Right kidney (tissue), 1 donor: ENCODE measurements around the gene ASCL1.
A peak's percentile ranks its signal among the peaks of the same experiment; 100 is the strongest.

ENCODE experiments used
- DNase-seq: peaks from one replicate; pipeline ENCODE4 v3.0.0-alpha.2; 2016

ASCL1 gene

DNA sequence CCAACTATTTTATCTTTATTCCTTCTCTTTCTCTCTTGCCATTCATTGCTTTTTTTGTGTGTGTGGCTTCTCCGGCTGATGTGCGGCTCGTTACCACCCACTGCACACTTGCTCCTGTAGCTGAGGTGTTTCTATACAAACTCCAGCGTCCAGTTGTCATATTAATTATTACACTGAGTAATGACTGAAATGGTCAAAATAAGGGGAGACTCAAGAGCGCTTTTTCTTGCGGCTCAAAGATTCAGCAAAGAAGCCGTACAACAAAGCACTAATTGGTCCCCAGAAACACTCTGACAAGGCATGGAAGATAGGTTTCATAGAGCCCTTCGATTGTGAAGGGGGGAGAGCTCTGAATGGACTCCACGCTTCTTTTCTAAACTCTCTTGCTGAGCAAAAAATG is 5.6 kb upstream of the ASCL1 start:
- no peak for DNase-seq

DNA sequence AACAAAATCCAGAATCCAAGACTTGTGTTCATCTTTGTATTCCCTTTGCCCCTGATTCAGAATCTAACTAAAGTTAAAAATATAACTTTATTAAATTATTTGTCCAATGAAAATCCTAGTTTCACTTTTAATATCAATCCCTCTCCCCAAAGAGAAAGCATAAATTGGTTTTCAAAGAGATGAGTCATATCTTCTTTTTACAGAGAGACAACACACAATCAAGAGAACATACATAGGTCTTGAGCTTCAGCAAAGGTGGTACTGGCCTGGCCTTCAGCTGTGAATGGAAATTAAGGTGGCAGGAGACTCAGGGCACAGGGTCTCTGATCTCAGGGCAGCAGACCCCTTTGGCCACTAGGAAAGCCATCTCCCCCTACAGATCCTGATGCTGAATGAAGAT is 4.3 kb upstream of the ASCL1 start:
- DNase-seq, result no peak

DNA sequence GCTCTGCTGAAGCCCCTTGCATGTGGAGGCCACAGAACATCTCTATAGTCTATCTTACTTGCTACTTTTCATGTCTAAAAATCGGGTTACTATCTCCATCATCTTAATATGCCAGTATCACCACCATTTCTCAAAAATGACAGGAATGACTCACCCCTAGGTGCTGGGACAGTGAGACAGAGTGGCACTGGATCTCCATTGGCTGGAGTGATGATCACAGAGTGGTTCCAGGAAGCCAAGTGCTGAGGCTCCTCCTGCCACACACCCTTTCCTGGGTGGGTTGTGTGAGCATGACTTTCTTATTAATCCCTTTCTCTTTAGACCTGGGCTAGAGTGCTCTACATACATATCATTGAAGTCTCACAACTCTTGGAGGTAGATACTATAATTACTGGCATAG is 3.3 kb upstream of the ASCL1 start:
- DNase-seq, result no peak

DNA sequence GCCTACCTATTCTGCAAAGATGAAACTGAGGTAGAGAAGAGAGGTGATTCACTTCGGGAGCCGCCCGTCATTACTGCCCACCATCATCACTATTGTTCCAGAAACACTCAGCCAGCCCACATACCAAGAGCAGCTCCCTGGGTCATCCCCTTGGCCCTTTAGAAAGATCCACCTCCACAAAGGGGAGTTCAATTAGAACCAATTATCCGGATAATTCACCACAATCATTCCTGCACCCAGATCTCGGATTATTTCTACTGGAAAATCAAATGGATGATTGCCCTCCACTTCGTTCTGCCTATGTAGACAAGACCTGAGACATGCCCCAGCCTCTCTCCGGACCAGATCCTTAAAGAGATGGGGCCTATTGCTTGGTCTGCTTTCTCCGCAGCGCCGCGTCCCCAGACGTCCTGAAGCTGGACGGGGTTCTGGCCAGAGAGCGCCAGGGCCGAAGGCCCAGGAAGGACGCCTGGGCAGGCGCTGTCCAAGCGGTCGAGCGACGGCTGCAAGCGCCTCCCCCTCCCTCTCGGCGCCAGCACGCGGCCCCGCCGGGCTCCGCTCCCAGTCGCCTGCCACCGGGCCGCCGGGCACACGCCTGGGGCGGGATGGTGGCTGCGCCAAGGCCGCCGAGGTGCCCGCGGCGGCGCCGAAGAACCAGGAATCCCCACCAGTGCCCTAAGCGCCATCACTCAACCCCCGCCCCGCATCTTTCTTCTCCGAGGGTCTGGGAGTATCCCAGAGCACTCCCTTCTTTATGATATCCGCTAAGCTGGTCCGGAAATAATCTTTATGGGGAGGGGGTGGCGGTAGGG is 1.3 kb upstream of the ASCL1 start:
- DNase-seq, result no peak

DNA sequence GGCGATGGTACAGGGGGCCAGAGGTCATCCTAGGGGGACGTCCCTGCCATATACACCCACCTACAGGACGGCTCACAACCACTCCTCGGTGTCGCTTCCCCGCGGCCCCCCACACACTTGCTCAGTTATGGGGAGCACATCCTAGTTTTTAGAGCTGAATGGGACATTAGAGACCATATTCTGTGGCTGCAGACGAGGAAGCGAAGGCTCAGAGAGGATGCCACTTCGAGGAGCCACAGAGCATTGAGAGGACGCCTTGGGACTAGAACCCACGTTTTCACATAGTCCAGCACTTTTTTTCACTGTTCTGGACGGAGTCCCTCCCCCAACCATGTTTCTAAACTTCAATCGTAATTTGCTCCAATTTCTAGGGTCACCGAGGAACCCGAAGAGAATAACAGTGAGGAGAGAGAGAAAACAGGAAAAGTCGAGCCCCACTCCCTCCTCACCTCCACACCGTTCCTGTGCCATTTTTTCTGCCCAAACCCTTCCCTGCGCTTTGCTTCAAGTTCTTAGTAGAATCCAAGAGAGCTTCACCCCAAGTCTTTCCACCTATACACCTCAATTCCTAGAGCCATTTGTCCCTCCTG is 641 bp upstream of the ASCL1 start:
- DNase-seq, result no peak

DNA sequence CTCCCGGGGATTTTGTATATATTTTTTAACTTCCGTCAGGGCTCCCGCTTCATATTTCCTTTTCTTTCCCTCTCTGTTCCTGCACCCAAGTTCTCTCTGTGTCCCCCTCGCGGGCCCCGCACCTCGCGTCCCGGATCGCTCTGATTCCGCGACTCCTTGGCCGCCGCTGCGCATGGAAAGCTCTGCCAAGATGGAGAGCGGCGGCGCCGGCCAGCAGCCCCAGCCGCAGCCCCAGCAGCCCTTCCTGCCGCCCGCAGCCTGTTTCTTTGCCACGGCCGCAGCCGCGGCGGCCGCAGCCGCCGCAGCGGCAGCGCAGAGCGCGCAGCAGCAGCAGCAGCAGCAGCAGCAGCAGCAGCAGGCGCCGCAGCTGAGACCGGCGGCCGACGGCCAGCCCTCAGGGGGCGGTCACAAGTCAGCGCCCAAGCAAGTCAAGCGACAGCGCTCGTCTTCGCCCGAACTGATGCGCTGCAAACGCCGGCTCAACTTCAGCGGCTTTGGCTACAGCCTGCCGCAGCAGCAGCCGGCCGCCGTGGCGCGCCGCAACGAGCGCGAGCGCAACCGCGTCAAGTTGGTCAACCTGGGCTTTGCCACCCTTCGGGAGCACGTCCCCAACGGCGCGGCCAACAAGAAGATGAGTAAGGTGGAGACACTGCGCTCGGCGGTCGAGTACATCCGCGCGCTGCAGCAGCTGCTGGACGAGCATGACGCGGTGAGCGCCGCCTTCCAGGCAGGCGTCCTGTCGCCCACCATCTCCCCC is 777 bp downstream of the ASCL1 start:
- DNase-seq, result peak; percentile 74

DNA sequence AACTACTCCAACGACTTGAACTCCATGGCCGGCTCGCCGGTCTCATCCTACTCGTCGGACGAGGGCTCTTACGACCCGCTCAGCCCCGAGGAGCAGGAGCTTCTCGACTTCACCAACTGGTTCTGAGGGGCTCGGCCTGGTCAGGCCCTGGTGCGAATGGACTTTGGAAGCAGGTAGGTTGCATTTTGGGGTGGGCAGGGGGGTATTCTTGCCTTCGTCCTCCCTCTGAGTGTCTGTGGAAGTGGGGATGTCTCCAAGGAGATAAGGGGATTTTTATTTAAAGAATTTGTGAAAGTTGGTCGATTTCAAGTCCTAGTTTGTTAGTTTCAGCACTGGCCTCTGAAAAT is 1.3 kb downstream of the ASCL1 start:
- DNase-seq, result no peak

DNA sequence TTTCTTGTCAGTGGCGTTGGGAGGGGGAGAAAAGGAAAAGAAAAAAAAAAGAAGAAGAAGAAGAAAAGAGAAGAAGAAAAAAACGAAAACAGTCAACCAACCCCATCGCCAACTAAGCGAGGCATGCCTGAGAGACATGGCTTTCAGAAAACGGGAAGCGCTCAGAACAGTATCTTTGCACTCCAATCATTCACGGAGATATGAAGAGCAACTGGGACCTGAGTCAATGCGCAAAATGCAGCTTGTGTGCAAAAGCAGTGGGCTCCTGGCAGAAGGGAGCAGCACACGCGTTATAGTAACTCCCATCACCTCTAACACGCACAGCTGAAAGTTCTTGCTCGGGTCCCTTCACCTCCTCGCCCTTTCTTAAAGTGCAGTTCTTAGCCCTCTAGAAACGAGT is 1.9 kb downstream of the ASCL1 start:
- no peak for DNase-seq

DNA sequence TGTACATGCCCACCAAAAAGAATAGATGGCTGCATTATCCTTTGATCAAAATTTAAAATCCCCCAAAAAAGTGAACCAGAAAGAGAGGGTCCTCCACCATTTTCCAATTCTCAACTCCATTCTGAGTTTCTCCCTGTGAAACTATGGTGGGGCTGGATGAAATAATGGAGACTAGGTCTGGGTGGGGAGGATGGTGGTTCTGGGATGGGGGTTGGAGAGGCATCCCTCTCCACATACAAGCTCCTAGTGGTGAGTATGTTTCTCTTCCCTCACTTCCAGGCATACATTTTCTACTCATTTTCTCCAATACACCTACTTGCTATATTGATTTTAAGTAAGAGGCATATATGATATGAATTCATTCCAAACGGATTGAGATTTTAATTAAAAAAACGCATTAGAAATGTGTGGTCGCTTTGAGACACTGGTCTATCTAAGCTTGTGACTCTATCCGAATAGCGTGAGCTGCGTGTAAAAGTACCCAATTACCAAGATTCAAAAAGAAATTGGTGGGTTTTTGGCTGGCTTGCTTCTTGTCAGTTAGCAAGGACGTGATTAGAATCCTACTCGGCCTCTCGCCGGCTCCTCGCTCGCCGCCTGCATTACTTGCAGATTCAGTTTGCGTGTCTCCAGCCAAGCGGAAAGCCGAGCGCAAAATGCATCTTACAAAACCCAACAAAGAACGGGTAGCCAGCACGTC is 3.4 kb downstream of the ASCL1 start:
- no peak for DNase-seq

DNA sequence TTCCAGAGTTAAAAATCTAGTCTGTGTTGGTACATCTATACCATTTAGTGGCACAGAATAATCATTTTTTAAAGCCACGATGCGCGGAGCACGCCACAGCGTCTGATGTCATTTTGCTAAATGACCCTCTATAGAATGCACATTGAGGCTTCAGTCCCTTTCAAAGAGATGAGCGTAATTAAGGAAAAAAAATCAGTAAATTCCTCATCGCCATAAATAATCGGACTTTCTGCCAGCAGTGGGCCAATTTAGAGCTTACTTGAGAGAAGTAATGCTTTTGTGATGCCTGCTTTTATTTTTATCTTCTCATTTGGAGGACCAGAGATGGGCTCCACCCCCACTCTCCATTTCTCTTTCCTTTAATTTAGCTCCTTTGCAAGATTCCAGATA is 4.0 kb downstream of the ASCL1 start:
- no peak for DNase-seq

DNA sequence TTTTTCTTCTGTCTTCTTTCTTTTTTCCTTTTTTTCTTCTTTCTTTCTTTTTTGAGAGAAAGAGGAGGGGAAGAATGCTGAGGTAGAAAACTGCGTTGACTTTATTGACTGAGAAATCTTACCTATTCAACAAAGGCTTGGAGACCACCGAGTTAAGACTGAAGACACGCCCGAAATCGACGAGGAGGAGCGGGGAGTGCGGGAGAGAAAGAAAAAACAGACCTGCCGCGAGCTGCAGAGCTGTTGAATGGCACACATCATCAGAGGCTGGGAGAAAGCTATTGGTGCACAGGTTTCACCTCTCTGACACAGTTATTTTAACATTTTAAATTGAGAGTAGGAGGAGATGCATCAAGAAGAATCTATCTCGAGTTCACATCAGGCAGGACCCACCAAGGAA is 5.1 kb downstream of the ASCL1 start:
- no peak for DNase-seq

DNA sequence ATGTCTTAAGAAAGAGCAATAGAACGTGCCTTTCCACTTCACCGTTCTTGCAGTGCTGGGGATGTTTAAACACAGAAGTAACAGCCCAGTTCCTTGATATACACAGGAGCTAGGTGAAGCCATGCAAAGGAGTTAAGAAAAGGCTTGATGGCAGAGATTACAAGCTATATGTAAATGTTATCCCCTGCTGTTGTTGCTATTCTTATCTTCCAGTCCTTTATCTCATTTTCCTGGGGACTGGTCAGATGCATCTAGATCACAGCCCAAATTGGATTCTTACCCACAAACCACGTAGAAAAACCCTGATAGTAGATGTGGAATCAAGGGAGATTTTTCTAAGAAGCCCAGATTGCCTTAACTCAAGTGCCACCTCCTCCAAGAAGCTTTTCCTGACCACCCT is 5.5 kb downstream of the ASCL1 start:
- no peak for DNase-seq

DNA sequence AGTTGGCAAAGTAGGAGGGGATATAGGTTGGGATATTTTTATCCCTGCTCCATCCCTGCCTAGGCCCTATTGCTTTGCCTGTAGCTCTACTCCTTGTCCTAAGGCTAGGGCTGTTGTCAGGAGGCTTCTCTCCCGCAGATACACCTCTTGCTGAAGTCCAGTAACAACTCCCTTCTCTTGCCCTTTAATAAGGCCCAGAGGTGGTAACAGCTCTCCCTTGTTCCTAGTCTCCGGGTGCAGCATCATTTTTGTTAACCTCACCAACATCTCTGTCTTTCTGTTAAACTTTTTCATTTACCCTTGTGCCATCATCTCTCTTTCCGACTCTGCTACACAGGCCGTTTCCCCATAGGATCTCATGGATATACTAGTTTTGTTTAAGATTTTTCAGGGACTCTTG is 6.3 kb downstream of the ASCL1 start:
- no peak for DNase-seq

DNA sequence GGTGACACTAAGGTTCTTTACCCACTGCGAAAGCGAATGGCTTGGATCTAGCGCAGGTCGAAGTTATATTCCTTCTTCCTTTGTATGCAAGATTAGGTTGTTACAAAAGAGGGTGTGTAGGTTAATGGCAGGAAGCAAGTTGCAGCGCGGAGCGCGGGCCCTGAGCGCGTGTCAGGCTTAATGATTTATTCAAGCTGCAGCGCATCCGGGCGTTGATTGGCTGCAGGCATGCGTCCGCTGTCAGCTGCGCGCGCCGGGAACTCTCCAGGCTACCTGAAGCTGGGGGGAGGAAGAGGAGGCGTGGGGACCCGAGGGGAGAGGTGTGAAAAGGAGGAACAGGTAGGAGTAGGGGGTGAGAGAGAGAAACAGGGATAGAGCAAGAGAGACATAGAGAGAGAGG is 7.4 kb downstream of the ASCL1 start:
- DNase-seq, result no peak

DNA sequence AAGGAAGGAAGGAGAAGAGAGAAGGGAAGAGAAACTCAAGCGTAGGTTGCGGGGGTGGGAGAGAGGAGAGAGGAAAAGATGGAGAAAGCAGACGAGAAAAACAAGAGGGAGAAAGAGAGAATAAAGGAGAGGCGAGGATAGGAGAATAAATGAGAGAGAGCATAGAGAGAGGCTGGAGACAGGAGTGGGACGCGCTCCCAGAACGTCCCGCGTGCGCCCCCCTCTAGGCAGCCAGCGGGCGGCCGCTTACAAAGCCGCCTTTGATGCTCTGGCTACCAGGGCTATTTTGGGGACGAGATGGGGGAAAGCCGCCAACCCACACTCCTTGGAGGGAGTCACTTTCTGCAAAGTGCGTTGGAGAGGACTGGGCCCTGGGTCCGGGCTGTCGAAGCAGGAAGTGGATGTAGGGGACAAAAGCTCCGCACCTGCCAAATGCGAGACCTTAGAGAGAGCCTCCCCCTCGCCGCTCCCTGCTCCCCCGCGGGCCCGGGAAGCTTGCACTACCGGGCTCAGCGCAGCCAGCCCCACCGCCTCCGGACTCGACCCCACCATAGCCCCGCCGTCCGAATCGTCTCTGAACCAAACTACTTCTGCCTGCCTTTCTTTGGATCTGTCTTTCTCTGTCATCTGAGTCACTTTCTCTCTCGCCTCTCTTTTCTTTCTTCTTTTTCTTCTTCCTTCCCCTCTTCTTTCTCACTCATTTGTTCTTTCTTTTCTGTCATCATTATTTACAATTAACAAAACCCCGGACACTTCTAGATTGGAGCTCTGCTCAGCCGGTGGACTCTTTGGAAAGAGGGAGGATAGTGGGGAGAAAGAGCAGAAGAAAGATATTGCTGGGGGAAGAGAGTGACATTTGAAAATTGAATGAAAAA is 8.0 kb downstream of the ASCL1 start:
- DNase-seq, result no peak

DNA sequence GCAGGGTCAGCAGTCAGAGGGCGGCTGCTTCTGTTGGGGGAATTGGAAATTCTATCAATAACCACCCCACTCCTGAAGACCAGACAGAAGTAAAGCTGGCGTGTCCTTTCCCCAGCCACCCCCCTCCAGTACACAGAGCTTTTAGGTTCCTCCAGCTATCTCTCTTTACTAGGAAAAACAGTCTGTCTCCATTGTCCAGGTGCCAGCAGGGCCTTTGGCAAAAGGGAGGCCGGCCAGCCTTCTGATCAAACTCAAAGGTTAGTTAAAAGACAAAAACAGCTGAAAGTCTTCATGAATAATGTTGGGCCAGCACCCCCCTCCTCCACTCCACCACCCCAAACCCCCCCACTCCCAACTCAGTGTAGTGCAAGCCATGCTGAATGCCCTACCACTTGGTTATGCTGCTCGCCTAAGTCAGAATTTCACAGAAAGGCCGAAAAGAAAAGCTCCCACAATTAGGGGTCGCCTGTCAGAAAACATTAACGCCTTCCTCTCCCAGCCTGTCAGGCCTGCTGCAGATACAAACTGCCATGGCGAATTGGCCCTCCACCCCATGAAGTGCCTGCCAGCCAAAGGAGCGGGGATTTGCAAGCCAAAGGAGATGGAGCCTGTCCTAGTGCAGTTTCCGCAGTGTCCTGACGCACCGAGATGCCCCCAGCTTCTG is 8.9 kb downstream of the ASCL1 start:
- no peak for DNase-seq

DNA sequence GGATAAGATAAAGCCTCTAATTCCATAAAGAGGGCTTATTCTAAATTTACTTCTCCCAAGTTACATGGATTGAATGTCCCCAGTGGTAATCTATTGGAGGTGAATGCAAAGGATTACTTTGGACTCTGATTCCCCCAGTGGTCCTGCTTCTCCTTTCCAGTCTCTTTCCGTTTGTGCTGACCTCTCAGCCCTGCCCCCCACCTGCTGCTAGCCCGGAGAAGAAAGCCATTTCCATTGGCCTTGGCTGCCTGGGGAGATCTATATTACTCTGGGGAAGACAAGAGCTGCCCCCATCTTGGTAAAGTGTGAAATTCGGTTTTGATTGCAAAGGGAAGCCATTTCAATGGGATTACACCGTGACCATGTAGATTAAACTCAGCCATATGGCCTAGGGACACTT is 13.3 kb downstream of the ASCL1 start:
- no peak for DNase-seq

DNA sequence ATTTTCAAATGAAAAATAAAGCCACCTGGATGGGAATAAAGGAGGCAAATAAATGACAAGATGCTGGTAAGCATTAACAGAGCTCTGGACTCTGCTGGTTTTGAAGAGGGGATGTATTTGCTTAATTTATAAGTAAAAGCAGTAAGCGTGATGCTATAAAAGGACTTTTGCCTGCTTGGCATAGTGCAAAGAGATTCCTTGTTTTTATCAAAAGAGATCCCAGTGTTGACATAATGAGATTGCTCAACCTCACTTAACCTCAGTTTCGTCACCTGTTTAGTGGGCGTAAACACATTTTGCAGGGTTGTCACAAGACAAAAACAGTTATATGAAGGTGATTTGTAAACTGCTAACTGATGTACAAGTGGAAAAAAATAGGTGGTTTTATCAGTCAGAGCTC is 13.8 kb downstream of the ASCL1 start:
- no peak for DNase-seq

DNA sequence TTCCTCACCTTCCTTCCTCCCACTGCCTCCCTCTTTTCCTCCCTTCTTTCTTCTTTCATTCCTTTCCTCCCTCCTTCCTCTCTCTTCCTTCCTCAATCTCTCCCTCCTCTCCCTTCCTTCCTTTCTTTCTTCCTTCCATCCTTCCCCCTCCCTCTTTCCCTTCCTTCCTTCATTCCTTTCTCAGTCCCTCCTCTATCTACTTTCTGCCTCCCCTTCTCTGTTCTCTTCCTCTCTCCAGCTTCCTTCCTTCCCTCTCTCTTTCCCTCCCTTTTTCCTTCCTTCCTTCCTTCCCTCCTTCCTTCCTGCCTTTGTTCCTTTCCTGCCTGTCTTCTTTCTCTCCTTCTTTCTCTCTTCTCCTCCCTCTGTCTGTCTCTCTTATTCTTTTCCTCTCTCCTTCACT is 16.1 kb downstream of the ASCL1 start:
- no peak for DNase-seq

DNA sequence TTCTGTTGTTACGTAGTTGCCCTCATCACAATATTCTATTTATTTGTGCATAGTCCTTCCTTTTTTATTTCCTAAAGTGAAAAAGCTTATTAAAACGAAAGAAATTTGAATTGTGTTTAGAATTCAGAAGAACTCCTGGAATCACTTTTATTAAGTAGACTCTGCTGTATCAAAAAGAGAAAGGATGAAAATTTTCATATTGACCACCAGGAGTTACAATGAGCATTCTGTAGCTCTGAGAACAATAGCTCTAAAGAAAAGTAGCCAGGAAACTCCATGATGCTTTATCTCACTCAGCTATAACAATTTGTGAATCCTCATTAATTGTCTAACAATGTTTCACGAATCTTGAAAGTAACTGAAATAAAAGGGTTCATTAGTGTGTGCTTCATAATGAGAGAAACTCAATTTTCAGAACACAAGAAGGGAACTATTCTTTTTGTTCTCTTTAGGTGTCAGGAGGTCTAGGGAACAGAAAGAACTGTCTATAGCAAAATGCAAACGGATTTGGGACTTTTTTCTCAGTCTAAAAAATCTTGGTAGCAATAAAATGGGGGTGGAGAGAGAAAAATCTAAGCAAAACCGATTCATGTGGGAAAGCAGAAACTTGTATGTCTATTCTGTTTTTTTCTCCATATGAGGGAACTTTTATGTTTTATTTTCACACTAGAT is 19.3 kb downstream of the ASCL1 start:
- DNase-seq, result no peak
